Activated CD4-positive, CD25-positive, alpha-beta regulatory T cell treated with anti-CD3 and anti-CD28 coated beads, Interleukin-2, amount 50 U/mL, for 16 hours (primary cell): ENCODE results near the gene AFG1L.

ENCODE experiments used
- DNase-seq: peaks from one replicate; pipeline ENCODE4 v3.0.0-alpha.2; 2020; ENCODE audit warnings: low read depth, low spot score

AFG1L gene

DNA sequence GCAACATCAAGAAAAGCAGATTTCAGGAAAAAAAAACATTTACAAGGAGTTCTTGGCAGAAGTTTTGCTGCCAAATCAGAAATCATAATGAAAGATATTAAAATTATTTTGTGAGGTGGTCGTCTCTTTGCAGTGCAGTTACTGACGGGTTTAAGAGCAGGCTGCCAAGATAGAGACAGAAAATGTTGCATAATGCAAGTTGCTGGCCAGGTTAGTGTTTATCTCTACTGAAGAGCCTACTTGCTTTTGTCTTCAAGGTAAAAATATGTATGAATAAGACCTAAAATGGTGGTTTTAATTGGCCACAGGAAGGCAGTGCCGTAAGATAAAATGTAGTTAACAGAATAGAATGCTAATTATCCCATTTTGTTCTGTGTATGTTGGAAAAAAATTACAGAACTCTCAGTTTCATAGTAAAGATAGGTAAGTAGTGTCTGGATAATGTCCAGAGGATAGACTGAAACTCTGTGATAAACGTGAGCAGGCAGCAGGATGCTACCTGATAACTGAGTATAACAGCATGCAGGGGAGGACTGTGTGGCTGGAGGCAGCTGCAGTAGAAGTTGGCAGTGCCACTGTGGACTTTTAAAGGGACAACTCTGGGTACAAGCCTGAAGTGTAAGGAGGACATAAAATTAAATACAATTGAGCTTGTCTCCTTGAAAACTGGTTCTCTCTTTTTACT lies 279.7 kb downstream of the AFG1L start:
- no peak for DNase-seq
